H1 (cell line): ENCODE results near the gene ARL2. TPM values are rescaled to one million over a fixed set of nuclear protein-coding genes. Genes with fewer than 3 reads are reported as not detected.

ENCODE experiments used
- CTCF ChIA-PET: fragments of 300-600 bp; sonication (Branson Sonifier 250); formaldehyde crosslinking; loops from one replicate; lab custom pipeline; 2021; ENCODE audit not compliant: partially characterized antibody; lab: Charles Lee
- POLR2A ChIA-PET: fragments of 300-600 bp; sonication (Branson Sonifier 250); formaldehyde crosslinking; loops from one replicate; lab custom pipeline; 2021; ENCODE audit warnings: inconsistent platforms; ENCODE audit not compliant: partially characterized antibody; lab: Charles Lee
- DNase-seq, 2 experiments: peaks; one replicate each; pipeline versions ENCODE4 v3.0.0 to v3.0.0-alpha.2; 2010 to 2022; ENCODE audit warnings: low spot score in 2 of 2, low read depth in 1 of 2, mixed read lengths in 1 of 2
- FAIRE-seq: peaks from 2 replicates; lab custom pipeline; 2011; peaks lifted over from hg19 to GRCh38; lab: Jason Lieb, UNC
- H2AFZ ChIP-seq: 2 replicates; pipeline ENCODE4 v1.8.1; 2012; ENCODE audit warnings: low read length, inconsistent platforms
- H2AK5ac ChIP-seq: 2 replicates; pipeline ENCODE4 v1.6.1; 2013; ENCODE audit warnings: low read depth, low read length
- H2BK120ac ChIP-seq: replicated peaks from 2 replicates; pipeline ENCODE3; 2013; ENCODE audit warnings: low read depth, low read length, inconsistent platforms
- H2BK12ac ChIP-seq: 2 replicates; pipeline ENCODE4 v1.6.1; 2013; ENCODE audit warnings: low read depth, low read length
- H2BK15ac ChIP-seq: 2 replicates; pipeline ENCODE4 v1.6.1; 2013; ENCODE audit warnings: low read length
- H2BK20ac ChIP-seq: 2 replicates; pipeline ENCODE4 v1.6.1; 2013; ENCODE audit warnings: low read length
- H2BK5ac ChIP-seq: 2 replicates; pipeline ENCODE4 v1.6.1; 2013; ENCODE audit warnings: low read depth, low read length
- H3K14ac ChIP-seq: 2 replicates; pipeline ENCODE4 v1.6.1; 2013; ENCODE audit warnings: inconsistent platforms; ENCODE audit not compliant: insufficient read length
- H3K18ac ChIP-seq: 2 replicates; pipeline ENCODE4 v1.6.1; 2013; ENCODE audit warnings: low read length; ENCODE audit errors: extremely low read depth
- H3K23ac ChIP-seq: 2 replicates; pipeline ENCODE4 v1.6.1; 2013; ENCODE audit warnings: inconsistent platforms; ENCODE audit not compliant: insufficient read length
- H3K23me2 ChIP-seq: 2 replicates; pipeline ENCODE4 v1.6.1; 2013; ENCODE audit warnings: low read depth, low read length
- H3K27ac ChIP-seq: 2 replicates; pipeline ENCODE4 v1.6.1; 2011; ENCODE audit warnings: low read depth, low read length, inconsistent platforms
- H3K27me3 ChIP-seq, 4 experiments: replicated peaks in 1 of 4; 1 replicate in 1 of 4; 2 replicates in 3 of 4; pipeline versions ENCODE4 v1.6.1 to v1.8.1; 2011 to 2013; ENCODE audit warnings: low read length in 3 of 4, mild to moderate bottlenecking in 3 of 4, inconsistent platforms in 2 of 4, mixed read lengths in 2 of 4, moderate library complexity in 1 of 4; ENCODE audit not compliant: control insufficient read depth in 3 of 4, insufficient read depth in 3 of 4; ENCODE audit errors: extremely low read depth in 1 of 4
- H3K36me3 ChIP-seq, 4 experiments: 2 replicates each; pipeline versions ENCODE4 v1.6.1 to v1.8.1; 2011 to 2013; ENCODE audit warnings: mild to moderate bottlenecking in 4 of 4, low read length in 3 of 4, moderate library complexity in 2 of 4, control low read depth in 1 of 4, inconsistent platforms in 1 of 4; ENCODE audit not compliant: insufficient read depth in 4 of 4, control insufficient read depth in 2 of 4
- H3K4ac ChIP-seq: replicated peaks from 2 replicates; pipeline ENCODE3; 2013; ENCODE audit warnings: low read length, low read depth, mixed read lengths, inconsistent platforms; ENCODE audit not compliant: insufficient read length
- H3K4me1 ChIP-seq, 4 experiments: replicated peaks in 1 of 4; 1 replicate in 1 of 4; 2 replicates in 3 of 4; pipeline versions ENCODE4 v1.6.1 to v1.8.1; 2011 to 2013; ENCODE audit warnings: low read length in 3 of 4, inconsistent platforms in 2 of 4, mixed read lengths in 1 of 4; ENCODE audit not compliant: insufficient read depth in 4 of 4, control insufficient read depth in 3 of 4
- H3K4me2 ChIP-seq, 2 experiments: 2 replicates each; pipeline versions ENCODE4 v1.6.1 to v1.8.1; 2011 to 2013; ENCODE audit warnings: low read depth in 2 of 2, low read length in 2 of 2, control low read depth in 1 of 2, inconsistent platforms in 1 of 2, mild to moderate bottlenecking in 1 of 2; ENCODE audit not compliant: insufficient read depth in 1 of 2
- H3K4me3 ChIP-seq, 4 experiments: fragments of 200-600, 300-600 bp in 1 of 4; sonication (generic), shearing (Covaris generic), sonication (Bioruptor Twin) in 1 of 4; 2 replicates each; pipeline versions ENCODE4 v1.5.1 to v1.8.1; 2011 to 2016; ENCODE audit warnings: low read length in 4 of 4, low read depth in 3 of 4, control low read depth in 2 of 4, inconsistent platforms in 2 of 4, mild to moderate bottlenecking in 2 of 4, mixed read lengths in 1 of 4, moderate library complexity in 1 of 4; ENCODE audit not compliant: insufficient read depth in 2 of 4; ENCODE audit errors: extremely low read depth in 1 of 4
- H3K56ac ChIP-seq: replicated peaks from 2 replicates; pipeline ENCODE3; 2013; ENCODE audit warnings: low read depth, mild to moderate bottlenecking, mixed read lengths, low read length, inconsistent platforms; ENCODE audit not compliant: insufficient read length
- H3K79me1 ChIP-seq: 2 replicates; pipeline ENCODE4 v1.6.1; 2013; ENCODE audit warnings: low read depth, low read length, control low read depth
- H3K79me2 ChIP-seq, 2 experiments: 2 replicates each; pipeline versions ENCODE4 v1.6.1 to v1.8.1; 2012 to 2013; ENCODE audit warnings: low read length in 2 of 2, mild to moderate bottlenecking in 2 of 2, inconsistent platforms in 1 of 2; ENCODE audit not compliant: insufficient read depth in 2 of 2, control insufficient read depth in 1 of 2
- H3K9ac ChIP-seq, 4 experiments: replicated peaks in 1 of 4; 1 replicate in 1 of 4; 2 replicates in 3 of 4; pipeline versions ENCODE4 v1.6.1 to v1.8.1; 2011 to 2013; ENCODE audit warnings: low read depth in 3 of 4, low read length in 3 of 4, control low read depth in 2 of 4, mild to moderate bottlenecking in 2 of 4, moderate library complexity in 2 of 4, inconsistent platforms in 1 of 4; ENCODE audit errors: extremely low read depth in 1 of 4
- H3K9me3 ChIP-seq, 2 experiments: 2 replicates each; pipeline versions ENCODE4 v1.6.1 to v1.8.1; 2012 to 2013; ENCODE audit warnings: mild to moderate bottlenecking in 2 of 2, moderate library complexity in 2 of 2, control low read depth in 1 of 2, inconsistent platforms in 1 of 2, low read depth in 1 of 2, low read length in 1 of 2, mixed read lengths in 1 of 2; ENCODE audit not compliant: insufficient read depth in 2 of 2
- H4K20me1 ChIP-seq, 2 experiments: replicated peaks in 1 of 2; 2 replicates each; pipeline versions ENCODE3 to v1.8.1; 2011 to 2013; ENCODE audit warnings: inconsistent platforms in 2 of 2, low read length in 2 of 2, mild to moderate bottlenecking in 1 of 2; ENCODE audit not compliant: insufficient read depth in 2 of 2, control insufficient read depth in 1 of 2
- H4K5ac ChIP-seq: 2 replicates; pipeline ENCODE4 v1.6.1; 2013; ENCODE audit warnings: low read length, low read depth, mixed read lengths, inconsistent platforms; ENCODE audit not compliant: insufficient read length
- H4K8ac ChIP-seq: 2 replicates; pipeline ENCODE4 v1.8.0; 2013; ENCODE audit warnings: mild to moderate bottlenecking, moderate library complexity, low read length, inconsistent platforms; ENCODE audit not compliant: insufficient read depth; ENCODE audit errors: extremely low read depth
- H4K91ac ChIP-seq: replicated peaks from 2 replicates; pipeline ENCODE3; 2013; ENCODE audit warnings: low read length, mixed read lengths, inconsistent platforms; ENCODE audit not compliant: insufficient read length
- CBX5 ChIP-seq: fragments of 300-800, 300-1000 bp; sonication (generic); IDR thresholded peaks from 2 replicates; pipeline ENCODE4 v1.7.1; 2016; ENCODE audit warnings: antibody characterized with exemption, low read length, low read depth
- EP300 ChIP-seq, 2 experiments: IDR thresholded peaks; 1 replicate in 1 of 2; 2 replicates in 1 of 2; pipeline ENCODE4 v1.6.1; 2011 to 2012; ENCODE audit warnings: low read depth in 2 of 2, low read length in 2 of 2, mild to moderate bottlenecking in 2 of 2, borderline replicate concordance in 1 of 2, inconsistent platforms in 1 of 2, moderate library complexity in 1 of 2
- GTF2F1 ChIP-seq: IDR thresholded peaks from 2 replicates; pipeline ENCODE4 v1.6.1; 2012; ENCODE audit warnings: low read depth, low read length, improper control_type of control experiment, borderline replicate concordance
- POLR2AphosphoS5 ChIP-seq: IDR thresholded peaks from 2 replicates; pipeline ENCODE4 v1.6.1; 2011; ENCODE audit warnings: low read depth, low read length
- TCF12 ChIP-seq: IDR thresholded peaks from 2 replicates; pipeline ENCODE4 v1.6.1; 2011; ENCODE audit warnings: low read depth, mild to moderate bottlenecking, low read length
- WGBS, 2 experiments: shearing (Covaris generic) in 1 of 2; methylation state at CpG; one replicate each; pipeline versions ENCODE4 v1.1.6 to v1.1.7; 2013 to 2015; ENCODE audit warnings: low lambda C conversion rate in 2 of 2, mixed read lengths in 2 of 2, inconsistent platforms in 1 of 2, low coverage in 1 of 2, missing lambda C conversion rate in 1 of 2; ENCODE audit not compliant: insufficient replicate concordance in 2 of 2, insufficient coverage in 1 of 2, insufficient read length in 1 of 2; ENCODE audit errors: extremely low coverage in 1 of 2, missing lambda C conversion rate in 1 of 2; 5-methylcytosine and 5-hydroxymethylcytosine counted together
- polyA plus RNA-seq, 7 experiments: library from polyadenylated mRNA; depleted of rRNA in 3 of 7; stranded (reverse) in 5 of 7; unstranded in 2 of 7; fragments of >200 nt in 5 of 7; fragments of 200-250 nt in 2 of 7; gene quantifications; 1 replicate in 5 of 7; 2 replicates in 1 of 7; 4 replicates in 1 of 7; pipeline versions ENCODE4 v1.2.1 to v1.2.3, GENCODE V29; 2011 to 2013; ENCODE audit warnings: missing spikeins in 2 of 7, mixed read lengths in 2 of 7
- total RNA-seq: library from RNA; stranded (reverse); fragmentation: NEBNext Ultra II Directional; extraction: Animal tissue kit (Norgen Biotek cat#: 25700); gene quantifications from 2 replicates; pipeline ENCODE4 v1.2.1, GENCODE V29; 2021
- TF ChIP-seq, protein P1 (sequence below): IDR thresholded peaks from 2 replicates; pipeline ENCODE4 v1.6.1; 2011; ENCODE audit warnings: low read length, improper control_type of control experiment

Gene ARL2
- total and polyA plus RNA-seq, 2 of the 8 experiments (the other 6 are each of a cell fraction or from before 2014, with no cell fraction given) = 186 to 535 TPM

GRCh38 chr11:64990222-64990923, 23.6 kb upstream of the ARL2 start:
- ChIA-PET POLR2A (no interaction called here), CTCF (interaction anchor here (1.0 to 1.3 kb wide), 3 partner anchors 11 to 43 kb away, joined by 3 to 4 read pairs (median 3); partner anchors contain the start of gene ARL2)
- no peak overlapping the region for H2BK15ac ChIP-seq
- H3K23ac ChIP-seq = no peak overlapping the region
- H3K27me3 ChIP-seq = no peaks in the 10 kb centered on the region; a peak in 1 of 7 replicates
- H3K79me2 ChIP-seq = no peaks in the 10 kb centered on the region
- H3K4ac ChIP-seq = no peak overlapping the region
- WGBS, 2 experiments = 88% methylated on average over 15 of the region's 15 CpGs; no CpG with 5 or more reads in 1 of the 2 experiments
- no peaks in the 10 kb centered on the region for H3K36me3 ChIP-seq
- no peak overlapping the region for H3K4me3 ChIP-seq
- no peak for DNase-seq
- no peak overlapping the region for H4K8ac ChIP-seq
- H3K14ac ChIP-seq = no peak overlapping the region
- no peaks in the 10 kb centered on the region for H4K20me1 ChIP-seq
- no peak overlapping the region for H2BK20ac ChIP-seq
- H2AFZ ChIP-seq = no peak overlapping the region
- H3K9me3 ChIP-seq = no peaks in the 10 kb centered on the region
- H3K23me2 ChIP-seq = no peaks in the 10 kb centered on the region; the same call in 1 of the 2 replicates
- no peaks in the 10 kb centered on the region for H3K79me1 ChIP-seq
- no peak overlapping the region for H4K91ac ChIP-seq
- no peak overlapping the region for H2BK5ac ChIP-seq
- FAIRE-seq = no peak
- no peak overlapping the region for H3K18ac ChIP-seq
- no peak overlapping the region for H2BK12ac ChIP-seq
- no peak overlapping the region for H2BK120ac ChIP-seq
- H3K27ac ChIP-seq = no peak overlapping the region
- no peak overlapping the region for H4K5ac ChIP-seq
- no peak overlapping the region for H3K9ac ChIP-seq
- H2AK5ac ChIP-seq = no peak overlapping the region
- H3K4me1 ChIP-seq = no peaks in the 10 kb centered on the region
- H3K56ac ChIP-seq = no peak overlapping the region
- H3K4me2 ChIP-seq = no peak overlapping the region
- no peak for TF ChIP-seq TCF12
- TF ChIP-seq POLR2AphosphoS5 = no peak
- TF ChIP-seq GTF2F1 = no peak
- TF ChIP-seq, protein P1, sequence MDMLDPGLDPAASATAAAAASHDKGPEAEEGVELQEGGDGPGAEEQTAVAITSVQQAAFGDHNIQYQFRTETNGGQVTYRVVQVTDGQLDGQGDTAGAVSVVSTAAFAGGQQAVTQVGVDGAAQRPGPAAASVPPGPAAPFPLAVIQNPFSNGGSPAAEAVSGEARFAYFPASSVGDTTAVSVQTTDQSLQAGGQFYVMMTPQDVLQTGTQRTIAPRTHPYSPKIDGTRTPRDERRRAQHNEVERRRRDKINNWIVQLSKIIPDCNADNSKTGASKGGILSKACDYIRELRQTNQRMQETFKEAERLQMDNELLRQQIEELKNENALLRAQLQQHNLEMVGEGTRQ = no peak
- TF ChIP-seq EP300 (IDR thresholded peaks at IDR 0.05; ENCODE audit: borderline replicate concordance in 1 of 2, low read depth in 2 of 2, low read length in 2 of 2) = no peak
- TF ChIP-seq CBX5 = no peak
